HG02678 (cell line): ENCODE data around the gene ERBB2.

Experiments used
- ATAC-seq: cut with Tn5 transposase; IDR thresholded peaks from one replicate; pipeline ENCODE4 v1.9.1; 2021; ENCODE audit warnings: mild to moderate bottlenecking, moderate library complexity; ENCODE audit not compliant: unreplicated experiment

ERBB2 gene

GRCh38 chr17:39699818-39700147, at the start of gene ERBB2:
Gene ERBB2 (plus strand): TSS chr17:39700064. CDS start chr17:39700239, 175 bp downstream.
- ATAC-seq, result no peak

DNA sequence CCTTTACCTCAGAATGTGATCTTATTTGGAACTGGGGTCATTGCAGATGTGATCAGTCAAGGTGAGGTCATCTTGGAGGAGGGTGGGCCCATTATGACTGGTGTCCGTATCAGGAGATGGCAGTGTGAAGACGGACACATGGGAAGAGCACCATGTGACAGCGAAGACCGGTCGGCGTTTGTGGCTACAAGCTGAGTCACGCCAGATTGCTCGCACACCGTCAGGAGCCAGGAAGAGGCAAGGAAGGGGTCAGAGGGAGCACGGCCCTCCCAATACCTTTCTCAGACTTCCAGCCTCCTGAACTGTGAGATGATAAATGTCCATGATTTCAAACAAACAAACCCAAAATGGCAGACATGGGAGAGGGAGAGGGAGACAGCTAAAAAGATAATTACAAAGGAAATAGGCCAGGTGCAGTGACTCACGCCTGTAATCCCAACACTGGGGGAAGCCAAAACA, 49.7 kb upstream of the ERBB2 start:
- ATAC-seq, result no peak

GRCh38 chr17:39651923-39652586, 47.8 kb upstream of the ERBB2 start:
- ATAC-seq, result no peak

DNA sequence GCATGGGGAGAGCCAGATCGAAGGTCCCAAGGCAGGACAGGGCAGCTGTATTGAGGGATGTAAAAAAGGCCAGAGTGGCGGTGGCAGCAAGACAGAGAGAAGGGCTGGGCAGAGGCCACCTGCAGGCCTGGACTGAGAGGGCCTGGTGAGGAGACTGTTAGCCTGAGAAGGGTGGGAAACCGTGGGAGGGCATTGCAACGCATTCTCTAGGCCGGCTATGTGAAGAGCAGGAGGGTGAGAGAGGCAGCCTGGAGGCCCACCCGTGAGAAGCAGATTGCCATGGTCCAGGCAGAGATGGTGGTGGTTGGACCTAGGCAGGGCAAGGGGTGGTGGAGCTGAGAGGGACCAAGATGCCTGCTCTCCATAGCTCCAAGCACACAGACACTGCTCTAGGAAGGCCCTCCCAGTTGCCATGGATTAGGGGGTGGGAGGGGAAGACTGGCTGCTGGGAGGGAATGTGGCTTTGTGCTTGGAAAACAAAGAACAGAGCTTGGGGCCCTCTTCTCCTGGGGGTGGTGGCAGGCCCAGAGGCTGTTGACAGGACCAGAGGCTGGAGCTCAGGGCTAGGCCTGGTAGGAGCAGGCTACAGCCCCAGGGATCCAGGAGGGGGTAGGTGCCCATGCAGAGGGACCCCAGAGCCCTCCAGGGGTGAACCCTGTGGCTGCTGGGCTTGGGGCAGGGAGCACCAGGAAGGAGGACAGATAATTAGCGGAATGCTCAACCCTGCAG, 47.1 kb upstream of the ERBB2 start:
- ATAC-seq, result no peak

DNA sequence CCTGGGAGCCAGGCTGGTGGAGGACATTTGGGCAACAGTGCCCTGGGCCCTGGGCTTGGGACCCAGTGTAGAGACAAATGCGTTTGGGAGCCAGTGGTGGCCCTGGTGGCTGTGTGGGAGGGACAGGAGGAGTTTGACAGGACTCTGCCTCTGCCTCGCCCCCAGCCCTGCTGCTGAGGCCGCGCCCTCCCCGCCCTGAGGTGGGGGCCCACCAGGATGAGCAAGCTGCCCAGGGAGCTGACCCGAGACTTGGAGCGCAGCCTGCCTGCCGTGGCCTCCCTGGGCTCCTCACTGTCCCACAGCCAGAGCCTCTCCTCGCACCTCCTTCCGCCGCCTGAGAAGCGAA, 46.6 kb upstream of the ERBB2 start:
- ATAC-seq, result no peak

- ATAC-seq, result no peak
These were observed 46.1 kb upstream of the ERBB2 start for GRCh38 chr17:39653662-39654331.

GRCh38 chr17:39655105-39655504, 44.8 kb upstream of the ERBB2 start:
- no peak for ATAC-seq

DNA sequence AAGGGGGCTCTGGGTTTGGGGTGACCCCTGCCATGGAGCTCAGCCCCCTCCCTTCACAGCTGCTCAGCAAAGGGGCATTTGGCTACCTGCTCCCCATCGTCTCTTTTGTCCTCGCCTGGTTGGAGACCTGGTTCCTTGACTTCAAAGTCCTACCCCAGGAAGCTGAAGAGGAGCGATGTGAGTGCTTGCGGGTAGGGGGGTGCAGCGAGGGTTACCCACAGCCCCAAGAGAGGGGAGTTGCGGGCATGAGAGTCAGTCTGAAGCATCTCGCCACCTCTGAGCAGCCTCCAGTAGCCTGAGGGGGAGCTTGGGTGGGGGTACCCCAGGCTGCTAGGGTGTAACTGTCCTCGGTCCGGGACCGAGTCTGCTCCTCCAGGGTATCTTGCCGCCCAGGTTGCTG, 41.5 kb upstream of the ERBB2 start:
- no peak for ATAC-seq

DNA sequence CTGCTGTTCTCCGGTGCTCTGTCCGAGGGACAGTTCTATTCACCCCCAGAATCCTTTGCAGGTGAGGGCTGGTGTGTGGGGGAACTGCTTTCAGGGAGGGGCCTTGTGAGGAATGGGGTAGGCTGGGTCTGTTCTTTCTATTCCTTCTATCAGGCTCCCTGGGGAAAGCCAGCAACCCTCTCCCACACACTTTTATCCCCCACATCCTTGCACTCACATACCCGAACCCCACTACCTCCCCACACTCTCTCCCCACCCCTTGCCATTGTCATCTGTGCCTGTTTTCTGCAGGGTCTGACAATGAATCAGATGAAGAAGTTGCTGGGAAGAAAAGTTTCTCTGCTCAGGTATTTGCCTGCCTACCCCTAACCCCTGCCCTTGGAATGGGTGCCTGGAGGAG, 41.1 kb upstream of the ERBB2 start:
- ATAC-seq, result no peak

GRCh38 chr17:39659279-39660010, 40.4 kb upstream of the ERBB2 start:
- ATAC-seq, result no peak

- ATAC-seq, result no peak
These were observed 39.9 kb upstream of the ERBB2 start for GRCh38 chr17:39660011-39660360.

- ATAC-seq, result no peak
These were observed 39.2 kb upstream of the ERBB2 start for GRCh38 chr17:39660397-39661385.

GRCh38 chr17:39661744-39662541, 37.9 kb upstream of the ERBB2 start:
- no peak for ATAC-seq

- no peak for ATAC-seq
These were observed 37.1 kb upstream of the ERBB2 start for GRCh38 chr17:39662551-39663339.

DNA sequence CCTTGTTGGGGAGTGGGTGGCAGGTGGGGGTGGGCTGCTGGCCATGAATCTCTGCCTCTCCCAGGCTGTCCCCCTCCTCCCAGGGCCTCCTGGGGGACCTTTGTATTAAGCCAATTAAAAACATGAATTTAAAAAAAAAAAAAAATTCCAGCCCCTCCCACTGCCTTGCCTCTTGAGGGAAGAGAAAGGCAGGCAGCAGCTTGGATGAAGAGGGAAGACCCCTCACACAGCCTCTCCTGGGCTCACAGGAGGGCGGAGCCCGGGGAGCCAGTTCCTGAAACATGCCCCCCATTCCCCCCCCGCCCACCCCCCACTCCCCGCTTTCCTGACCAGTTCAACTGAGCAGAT, 36.5 kb upstream of the ERBB2 start:
- no peak for ATAC-seq

- no peak for ATAC-seq
These were observed 35.9 kb upstream of the ERBB2 start for GRCh38 chr17:39663688-39664580.

DNA sequence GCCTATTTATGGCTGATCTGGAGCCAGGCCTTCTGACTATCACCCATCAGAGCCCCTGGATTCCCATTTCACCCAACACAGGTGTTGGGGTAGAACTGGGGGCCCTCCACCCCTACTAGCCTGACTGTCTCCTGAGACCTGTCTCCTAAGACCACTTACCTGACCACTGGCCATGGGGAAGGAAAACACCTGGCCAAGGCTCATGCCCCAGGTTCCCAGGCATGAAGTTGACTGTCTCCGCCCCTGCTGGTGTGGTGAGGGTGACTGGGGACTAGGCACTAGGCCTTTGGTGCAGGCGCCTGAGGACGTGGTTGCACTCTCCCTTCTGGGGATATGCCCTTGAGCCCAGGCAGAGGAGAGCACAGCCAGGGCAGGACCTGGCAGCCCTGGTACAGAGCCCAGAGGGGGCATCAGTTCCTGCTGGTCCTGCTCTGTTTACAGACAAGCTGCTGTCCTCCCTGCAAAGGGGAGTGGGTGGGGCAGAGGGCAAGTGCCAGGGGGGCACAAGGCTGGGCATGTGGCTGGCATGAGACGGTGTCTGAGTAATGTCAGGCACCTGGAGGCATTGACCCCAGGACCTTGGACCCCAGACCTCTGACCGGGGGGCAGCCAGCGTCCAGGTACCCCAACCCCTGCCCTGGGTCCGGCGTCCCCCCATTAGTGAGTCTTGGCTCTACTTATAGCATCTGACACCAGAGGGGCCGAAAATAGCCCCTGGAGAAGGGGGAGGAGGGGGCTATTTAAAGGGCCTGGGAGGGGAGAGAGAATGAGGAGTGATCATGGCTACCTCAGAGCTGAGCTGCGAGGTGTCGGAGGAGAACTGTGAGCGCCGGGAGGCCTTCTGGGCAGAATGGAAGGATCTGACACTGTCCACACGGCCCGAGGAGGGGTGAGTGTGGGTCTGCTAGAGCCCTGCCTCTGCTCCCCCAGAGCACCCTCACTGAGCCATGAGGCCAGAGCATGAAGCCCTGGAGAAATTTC, 35.0 kb upstream of the ERBB2 start, which contains the start of gene TCAP:
TCAP (plus strand) TSS at position 769 of the 981 bp plus-strand sequence; CDS start at position 780, 11 bp downstream.
- no peak for ATAC-seq
